22Rv1 (cell line): ENCODE results near the gene NFIA.

ENCODE experiments used
- ZFX ChIP-seq: fragments of 450-650 bp; IDR thresholded peaks from 2 replicates; pipeline ENCODE4 v1.6.1; 2017; ENCODE audit warnings: antibody characterized with exemption, borderline replicate concordance
- TF ChIP-seq, protein P1 (sequence below): fragments of 450-650 bp; IDR thresholded peaks from 2 replicates; pipeline ENCODE4 v1.5.1; 2017; ENCODE audit warnings: mild to moderate bottlenecking

DNA sequence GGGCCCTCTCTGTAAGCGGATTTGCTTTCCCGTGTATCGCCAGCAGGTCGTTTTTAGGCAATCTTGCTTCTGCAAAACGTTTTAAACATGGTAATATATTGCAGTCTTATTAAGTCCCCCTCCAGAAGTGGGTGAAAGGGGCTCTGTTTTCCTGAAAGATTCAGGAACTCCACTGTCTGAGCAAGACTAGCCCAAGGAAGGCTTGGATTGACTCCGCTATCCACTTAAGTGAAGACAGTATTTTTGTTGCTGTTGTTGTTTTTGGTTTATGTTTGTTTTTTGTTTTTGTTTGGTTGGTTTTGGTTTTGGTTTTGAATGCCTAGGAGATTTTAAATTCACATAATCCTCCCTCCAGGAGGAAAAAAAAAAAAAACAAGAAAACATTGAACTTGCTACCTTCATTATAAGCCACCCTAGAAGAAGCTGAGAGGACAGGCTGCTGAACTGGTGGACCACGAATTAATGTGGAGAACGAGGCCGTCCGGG lies 29.1 kb upstream of the NFIA start:
- TF ChIP-seq, protein P1, sequence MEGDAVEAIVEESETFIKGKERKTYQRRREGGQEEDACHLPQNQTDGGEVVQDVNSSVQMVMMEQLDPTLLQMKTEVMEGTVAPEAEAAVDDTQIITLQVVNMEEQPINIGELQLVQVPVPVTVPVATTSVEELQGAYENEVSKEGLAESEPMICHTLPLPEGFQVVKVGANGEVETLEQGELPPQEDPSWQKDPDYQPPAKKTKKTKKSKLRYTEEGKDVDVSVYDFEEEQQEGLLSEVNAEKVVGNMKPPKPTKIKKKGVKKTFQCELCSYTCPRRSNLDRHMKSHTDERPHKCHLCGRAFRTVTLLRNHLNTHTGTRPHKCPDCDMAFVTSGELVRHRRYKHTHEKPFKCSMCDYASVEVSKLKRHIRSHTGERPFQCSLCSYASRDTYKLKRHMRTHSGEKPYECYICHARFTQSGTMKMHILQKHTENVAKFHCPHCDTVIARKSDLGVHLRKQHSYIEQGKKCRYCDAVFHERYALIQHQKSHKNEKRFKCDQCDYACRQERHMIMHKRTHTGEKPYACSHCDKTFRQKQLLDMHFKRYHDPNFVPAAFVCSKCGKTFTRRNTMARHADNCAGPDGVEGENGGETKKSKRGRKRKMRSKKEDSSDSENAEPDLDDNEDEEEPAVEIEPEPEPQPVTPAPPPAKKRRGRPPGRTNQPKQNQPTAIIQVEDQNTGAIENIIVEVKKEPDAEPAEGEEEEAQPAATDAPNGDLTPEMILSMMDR, result no peak
- TF ChIP-seq ZFX, result no peak
